ENCODE measurements around the gene OTUD1. TPM values are rescaled to one million over a fixed set of nuclear protein-coding genes. Genes with fewer than 3 reads are reported as not detected.

Gene OTUD1
- total RNA-seq, 1 donor from 2014 or later: 31.4 TPM

DNA sequence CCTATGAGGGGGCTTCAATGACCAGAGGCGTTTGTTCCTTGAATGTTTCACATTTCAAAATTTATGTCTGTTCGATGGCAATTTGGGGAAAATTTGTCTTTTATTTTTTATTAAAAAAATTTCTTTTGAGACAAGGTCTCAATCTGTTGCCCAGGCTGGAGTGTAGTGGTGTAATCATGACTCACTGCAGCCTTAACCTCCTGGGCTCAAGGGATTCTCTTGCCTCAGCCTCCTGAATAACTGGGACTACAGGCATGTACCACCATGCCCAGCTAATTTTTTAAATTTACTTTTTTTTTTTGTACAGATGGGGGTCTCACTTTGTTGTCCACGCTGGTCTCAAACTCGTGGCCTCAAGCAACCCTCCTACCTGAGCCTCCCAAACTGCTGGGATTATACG, 39.7 kb downstream of the OTUD1 start:
- DNase-seq (no peak), ATAC-seq (no peak)
- Histone ChIP-seq H3K27me3 (ENCODE audit: low read depth) (no peaks in the 10 kb centered on the region), H3K9me3 (no peaks in the 10 kb centered on the region), H3K4me3 (no peak overlapping the region), H3K36me3 (no peaks in the 10 kb centered on the region), H3K27ac (no peak overlapping the region), H3K4me1 (no peaks in the 10 kb centered on the region)
- intact Hi-C loops (cut with DNase I): no loop called here
- TF ChIP-seq, protein P1, sequence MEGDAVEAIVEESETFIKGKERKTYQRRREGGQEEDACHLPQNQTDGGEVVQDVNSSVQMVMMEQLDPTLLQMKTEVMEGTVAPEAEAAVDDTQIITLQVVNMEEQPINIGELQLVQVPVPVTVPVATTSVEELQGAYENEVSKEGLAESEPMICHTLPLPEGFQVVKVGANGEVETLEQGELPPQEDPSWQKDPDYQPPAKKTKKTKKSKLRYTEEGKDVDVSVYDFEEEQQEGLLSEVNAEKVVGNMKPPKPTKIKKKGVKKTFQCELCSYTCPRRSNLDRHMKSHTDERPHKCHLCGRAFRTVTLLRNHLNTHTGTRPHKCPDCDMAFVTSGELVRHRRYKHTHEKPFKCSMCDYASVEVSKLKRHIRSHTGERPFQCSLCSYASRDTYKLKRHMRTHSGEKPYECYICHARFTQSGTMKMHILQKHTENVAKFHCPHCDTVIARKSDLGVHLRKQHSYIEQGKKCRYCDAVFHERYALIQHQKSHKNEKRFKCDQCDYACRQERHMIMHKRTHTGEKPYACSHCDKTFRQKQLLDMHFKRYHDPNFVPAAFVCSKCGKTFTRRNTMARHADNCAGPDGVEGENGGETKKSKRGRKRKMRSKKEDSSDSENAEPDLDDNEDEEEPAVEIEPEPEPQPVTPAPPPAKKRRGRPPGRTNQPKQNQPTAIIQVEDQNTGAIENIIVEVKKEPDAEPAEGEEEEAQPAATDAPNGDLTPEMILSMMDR (IDR thresholded peaks at IDR 0.05): no peak

DNA sequence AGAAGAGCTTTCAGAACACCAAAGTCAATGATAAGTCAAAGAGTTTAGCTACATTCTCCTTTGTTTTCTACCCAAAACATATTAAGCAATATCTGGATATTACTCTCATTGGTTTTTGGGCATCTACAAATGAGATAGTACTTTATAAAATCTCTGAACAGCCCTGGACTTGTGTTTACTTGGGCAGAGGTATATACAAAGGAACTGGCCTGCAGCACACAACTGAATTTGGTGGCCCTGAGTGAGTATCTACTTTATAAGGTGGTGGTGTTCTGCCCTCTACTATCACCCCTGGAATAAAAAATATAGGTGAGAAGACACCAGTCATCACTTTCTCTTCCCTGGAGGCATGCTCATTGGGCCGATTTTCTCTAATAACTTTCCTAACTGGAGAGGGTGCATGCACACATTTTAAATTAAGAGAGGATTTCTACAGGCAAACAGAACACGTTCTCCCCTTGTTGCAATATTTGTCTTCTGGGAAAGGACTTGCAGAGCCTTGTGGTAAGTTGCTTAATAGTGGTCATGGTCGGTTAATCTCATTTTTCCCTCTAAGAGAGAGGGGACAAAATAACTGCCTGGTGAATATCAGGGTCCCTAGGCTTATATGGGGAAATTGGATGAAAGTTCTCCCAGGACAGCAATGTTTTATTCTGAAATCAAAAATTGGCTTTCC, 41.1 kb downstream of the OTUD1 start:
- intact Hi-C loops (cut with DNase I): no loop called here
- ATAC-seq (no peak), DNase-seq (no peak)
- H3K27ac ChIP-seq: no peak overlapping the region
- no peaks in the 10 kb centered on the region for H3K27me3 ChIP-seq (ENCODE audit: low read depth)
- H3K36me3 ChIP-seq: no peaks in the 10 kb centered on the region
- H3K4me3 ChIP-seq: no peak overlapping the region
- TF ChIP-seq, protein P1 (IDR thresholded peaks at IDR 0.05): no peak
- no peaks in the 10 kb centered on the region for H3K9me3 ChIP-seq
- no peaks in the 10 kb centered on the region for H3K4me1 ChIP-seq

DNA sequence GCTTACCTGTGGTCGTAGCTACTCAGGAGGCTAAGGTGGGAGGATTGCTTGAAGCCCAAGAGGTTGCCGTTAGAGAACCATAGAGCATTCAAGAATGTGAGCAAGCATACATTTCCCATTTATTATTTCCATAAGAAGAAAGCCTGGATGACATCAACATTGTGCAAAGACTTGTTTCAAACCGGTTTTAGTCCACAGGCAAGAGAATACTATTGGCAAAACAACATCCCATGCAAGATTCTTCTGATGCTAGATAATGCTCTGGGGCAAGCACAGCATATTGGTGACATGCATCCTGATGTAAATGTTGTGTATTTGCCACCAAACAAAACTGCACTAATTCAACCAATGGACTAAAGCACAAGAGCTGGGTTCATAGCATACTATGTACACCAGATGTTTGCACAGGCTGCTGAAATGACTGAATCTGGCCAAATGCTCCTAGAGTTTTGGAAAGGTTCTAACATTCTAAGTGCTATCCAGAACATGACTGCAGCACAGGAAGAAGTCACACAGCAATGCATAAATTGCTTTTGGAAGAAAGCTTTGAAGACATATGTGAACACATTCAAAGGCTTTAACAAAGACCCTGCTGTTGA, 42.6 kb downstream of the OTUD1 start:
- H3K9me3 ChIP-seq: no peaks in the 10 kb centered on the region
- intact Hi-C loops (cut with DNase I): no loop called here
- DNase-seq (no peak), ATAC-seq (no peak)
- H3K36me3 ChIP-seq: no peaks in the 10 kb centered on the region
- no peaks in the 10 kb centered on the region for H3K4me1 ChIP-seq
- H3K4me3 ChIP-seq: no peak overlapping the region
- TF ChIP-seq, protein P1 (IDR thresholded peaks at IDR 0.05): no peak
- H3K27me3 ChIP-seq (ENCODE audit: low read depth): no peaks in the 10 kb centered on the region
- no peak overlapping the region for H3K27ac ChIP-seq

DNA sequence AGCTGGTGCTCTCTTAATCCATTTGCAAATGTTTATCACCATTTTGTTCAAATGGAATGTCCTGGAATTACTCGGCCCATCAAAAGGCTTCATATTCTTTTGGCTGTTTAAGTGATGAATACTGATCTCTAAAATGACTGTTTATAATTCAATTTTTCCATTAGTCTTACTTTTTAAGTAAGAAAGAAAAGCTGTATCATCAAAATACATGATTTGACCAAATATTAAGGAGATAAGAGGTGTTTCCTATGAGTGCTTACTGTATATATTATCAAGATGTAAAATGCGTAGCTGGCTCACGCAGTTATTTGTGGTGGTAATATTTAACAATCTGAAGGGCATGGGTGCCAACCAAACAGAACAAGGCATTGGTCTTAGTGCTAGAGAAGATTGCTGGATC, 51.2 kb downstream of the OTUD1 start:
- Histone ChIP-seq H3K9me3 (no peaks in the 10 kb centered on the region), H3K4me3 (no peak overlapping the region), H3K4me1 (no peaks in the 10 kb centered on the region), H3K36me3 (no peaks in the 10 kb centered on the region), H3K27ac (no peak overlapping the region), H3K27me3 (ENCODE audit: low read depth) (peaks cover 7% of the 10 kb centered on the region)
- intact Hi-C loops (cut with DNase I): no loop called here
- TF ChIP-seq, protein P1 (IDR thresholded peaks at IDR 0.05): no peak
- no peak for DNase-seq
- no peak for ATAC-seq

Small RNAs within 50 kb of the gene (microRNA-seq; reads per million reads assigned to microRNA genes)
- not detected for gene MIR1254-2 (ENCODE audit: borderline number of aligned reads)

Other genes with a start within 250 kb of the OTUD1 start
- gene PTF1A, start 246.8 kb upstream of the OTUD1 start, total RNA-seq: not detected
- gene C10orf67, start 94.3 kb upstream of the OTUD1 start, total RNA-seq: 1.2 TPM